Left hindlimb (tissue), 1 donor: Measurements from ENCODE around the gene CBLN3.

ENCODE experiments used
- DNase-seq: peaks from one replicate; pipeline ENCODE4 v3.0.0-alpha.2; 2018

CBLN3 gene

DNA sequence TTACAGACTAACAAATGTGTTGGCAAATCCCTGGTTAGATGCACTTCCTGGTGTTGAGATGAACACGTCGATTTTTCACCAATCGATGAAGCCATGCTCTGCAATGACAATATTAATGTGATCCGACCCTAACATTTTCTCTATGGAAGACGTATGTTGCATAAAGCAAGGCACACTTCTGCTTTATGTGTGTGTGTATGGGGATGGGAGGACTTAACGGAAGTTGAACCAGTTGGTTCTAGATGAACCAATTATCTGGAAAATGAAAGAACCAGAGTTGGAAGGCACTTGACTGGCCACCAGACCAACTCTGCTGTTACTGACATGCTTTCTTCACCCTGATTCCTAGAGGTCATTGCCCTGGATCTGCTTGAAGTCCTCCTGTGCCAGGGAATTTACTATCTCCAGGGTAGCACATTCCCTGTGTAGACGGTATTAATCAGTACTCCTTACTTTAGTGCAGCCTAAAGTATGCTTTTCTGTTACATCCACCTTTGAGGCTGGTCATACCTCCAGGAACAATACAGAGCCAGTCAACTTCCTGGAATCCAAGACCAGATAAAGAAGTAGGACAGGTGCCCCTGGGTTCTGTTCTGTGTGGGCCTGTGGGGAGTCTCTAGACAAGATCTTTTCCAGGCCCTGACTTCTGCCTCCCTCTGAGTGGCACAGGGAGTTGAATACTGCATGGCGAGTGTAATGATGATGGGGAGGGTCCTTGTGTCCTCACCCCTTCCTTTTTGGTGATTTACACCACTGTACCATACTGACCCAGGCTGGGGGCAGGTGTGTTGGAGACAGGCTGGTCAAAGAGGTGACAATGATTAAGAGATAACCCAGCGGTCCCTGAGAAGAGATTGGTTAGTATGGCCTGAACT, 9.0 kb upstream of the CBLN3 start:
- no peak for DNase-seq

DNA sequence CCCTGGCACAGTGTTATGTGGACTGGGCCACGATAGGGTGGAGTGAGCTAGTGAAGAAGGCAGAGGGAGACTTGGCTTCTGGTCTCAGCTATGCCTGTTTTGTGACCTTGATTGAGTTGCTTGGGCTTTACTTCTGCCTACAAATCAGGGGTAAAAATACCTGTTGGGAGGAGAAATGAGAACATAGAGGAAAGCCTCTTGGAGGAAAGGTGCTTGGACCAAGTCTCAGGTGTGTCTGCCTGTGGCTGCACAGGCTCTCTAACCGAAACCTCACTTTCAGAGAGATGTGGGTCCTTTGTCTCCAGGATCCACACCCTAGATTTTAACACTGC, 8.2 kb upstream of the CBLN3 start:
- no peak for DNase-seq

DNA sequence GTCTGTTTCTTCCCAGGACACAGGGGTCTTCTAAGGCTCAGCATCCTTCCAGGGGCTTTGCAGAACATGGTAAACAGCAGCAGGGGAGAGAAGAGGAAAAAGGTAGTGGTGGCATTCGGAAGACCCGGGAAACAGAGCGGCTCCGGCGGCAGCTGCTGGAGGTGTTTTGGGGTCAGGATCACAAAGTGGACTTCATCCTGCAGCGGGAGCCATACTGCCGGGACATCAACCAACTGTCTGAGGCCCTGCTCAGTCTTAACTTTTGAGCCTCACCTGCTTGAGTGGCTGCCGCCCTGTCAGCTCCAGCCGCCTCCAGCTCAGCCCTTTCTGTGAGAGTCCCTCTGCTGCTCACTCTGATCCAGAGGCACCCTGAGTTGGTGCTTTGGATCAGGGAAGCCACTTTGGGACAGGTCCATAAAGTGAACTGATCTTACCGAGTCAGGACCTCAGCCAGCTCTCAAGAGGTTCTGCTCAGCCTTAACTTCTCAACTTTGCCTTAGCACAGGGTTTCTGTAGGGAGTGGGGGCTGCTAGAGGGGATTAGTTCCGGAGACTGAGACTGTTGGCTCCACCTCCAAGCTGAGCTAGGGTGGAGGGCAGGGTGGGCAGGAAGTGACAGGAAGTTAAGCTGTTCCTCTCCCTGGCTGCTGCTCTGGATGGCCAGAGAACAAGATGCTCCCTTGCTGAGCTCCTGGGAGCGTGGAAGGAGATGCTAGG, 7.7 kb upstream of the CBLN3 start:
- DNase-seq, result no peak

DNA sequence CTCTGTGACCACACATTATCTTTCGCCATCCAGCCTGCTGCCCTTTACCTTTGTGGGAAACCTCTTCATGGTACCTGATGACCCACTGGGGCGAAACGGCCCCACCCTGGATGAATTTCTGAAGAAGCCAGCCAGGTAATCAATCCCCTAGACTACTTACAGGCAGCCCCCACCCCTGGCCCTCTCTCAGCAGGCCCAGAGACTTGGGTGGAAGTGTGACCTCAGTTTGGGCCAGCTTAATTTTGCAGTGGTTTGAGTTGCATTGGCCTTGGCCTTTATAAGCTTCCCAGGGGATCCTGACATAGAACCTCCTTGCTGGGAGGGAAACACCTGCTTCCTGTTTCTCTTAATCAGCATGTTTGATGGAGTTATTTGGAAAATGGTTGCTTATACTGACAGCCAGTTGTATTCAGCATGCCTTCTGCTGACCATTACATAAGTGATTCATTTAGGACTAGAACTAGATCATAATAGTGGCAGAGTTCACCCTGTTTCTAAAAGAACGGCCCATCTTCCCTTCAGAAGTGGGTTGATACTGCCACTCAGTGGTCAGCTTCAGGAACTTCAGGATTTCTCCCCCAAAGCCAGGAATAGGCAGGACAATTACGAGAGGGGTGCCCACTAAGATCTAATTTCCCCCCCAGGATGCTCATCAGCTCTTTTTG, 7.0 kb upstream of the CBLN3 start:
- DNase-seq, result peak; percentile 71

DNA sequence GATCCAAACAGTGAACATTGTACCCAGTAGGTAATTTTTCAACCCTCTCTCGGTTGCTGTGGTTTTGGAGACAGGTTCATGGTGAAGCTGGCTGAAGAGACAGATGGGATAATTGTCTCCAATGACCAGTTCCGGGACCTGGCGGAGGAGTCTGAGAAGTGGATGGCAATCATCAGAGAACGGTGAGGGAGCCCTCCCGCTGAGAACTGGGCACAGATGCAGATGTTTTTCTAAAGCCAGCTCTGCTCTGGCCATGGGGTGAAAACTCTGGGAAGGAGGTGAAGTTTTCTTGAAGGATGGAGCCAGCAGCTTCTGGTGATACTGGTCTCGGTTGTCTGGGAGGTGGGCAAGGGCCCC, 6.5 kb upstream of the CBLN3 start:
- no peak for DNase-seq

DNA sequence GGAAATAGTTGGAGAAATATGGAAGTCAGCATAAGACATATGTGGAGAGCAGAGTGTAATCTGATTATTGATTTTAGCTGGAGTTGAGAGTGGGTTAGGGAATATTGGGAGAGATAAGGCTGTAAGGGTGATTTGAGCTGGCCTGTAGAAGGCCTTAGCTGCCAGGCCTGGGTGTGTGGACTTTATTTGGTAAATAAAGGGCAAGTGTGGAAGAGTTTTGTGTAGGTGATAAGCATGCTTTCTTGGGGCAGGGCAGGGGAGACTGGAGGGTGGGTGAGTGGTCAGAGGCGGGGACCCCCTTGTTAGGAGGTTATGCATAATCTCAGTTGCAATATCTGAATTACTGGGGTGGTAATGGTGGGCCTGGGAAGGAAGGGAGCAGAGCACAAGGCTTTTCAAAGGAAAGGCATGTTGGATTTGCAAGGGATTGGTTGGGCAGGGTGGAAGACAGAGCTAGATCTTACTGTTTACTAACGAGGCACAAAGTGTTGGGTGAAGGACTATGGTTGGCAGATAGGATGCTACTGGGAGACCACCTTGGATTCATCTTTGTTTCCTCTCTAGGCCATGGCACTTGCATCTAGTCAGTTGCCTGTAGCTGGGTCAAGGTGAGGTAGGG, 5.8 kb upstream of the CBLN3 start:
- no peak for DNase-seq

DNA sequence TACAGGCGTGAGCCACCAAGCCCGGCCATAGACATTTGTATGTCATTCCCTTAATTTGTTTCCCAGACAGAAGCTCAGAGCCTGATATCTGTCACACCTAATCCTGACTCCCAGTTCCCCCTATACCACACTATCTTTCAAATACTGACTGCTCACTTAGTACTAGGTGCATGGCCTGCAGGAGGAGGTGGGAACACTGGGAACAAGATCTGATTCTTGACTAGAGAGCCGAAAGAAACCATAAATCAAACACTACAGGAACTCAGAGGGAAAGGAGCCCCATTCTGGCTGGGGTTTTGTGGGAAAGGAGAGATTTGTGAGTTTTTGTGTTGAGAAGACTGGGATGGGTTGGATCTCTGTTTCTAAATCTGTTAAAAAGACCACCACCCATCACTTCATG, 5.2 kb upstream of the CBLN3 start:
- DNase-seq, result no peak

DNA sequence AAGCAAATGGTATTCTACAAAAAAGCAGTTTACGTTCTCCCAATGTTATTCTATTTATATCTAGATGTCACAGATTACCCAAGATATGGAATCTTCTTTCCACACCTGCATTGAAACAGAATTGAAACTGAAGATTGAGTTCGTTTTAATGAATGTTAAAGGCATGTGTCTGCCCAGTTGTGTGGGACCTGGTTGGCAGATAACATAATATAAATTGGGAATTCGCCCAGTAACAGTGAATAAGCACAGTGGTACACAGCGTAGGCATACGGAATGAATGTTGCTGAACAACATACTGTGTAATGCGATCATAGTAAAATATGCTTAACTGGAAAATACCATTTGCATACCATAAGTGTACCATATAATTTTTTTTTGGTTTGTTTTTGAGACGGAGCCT, 4.6 kb upstream of the CBLN3 start:
- no peak for DNase-seq

DNA sequence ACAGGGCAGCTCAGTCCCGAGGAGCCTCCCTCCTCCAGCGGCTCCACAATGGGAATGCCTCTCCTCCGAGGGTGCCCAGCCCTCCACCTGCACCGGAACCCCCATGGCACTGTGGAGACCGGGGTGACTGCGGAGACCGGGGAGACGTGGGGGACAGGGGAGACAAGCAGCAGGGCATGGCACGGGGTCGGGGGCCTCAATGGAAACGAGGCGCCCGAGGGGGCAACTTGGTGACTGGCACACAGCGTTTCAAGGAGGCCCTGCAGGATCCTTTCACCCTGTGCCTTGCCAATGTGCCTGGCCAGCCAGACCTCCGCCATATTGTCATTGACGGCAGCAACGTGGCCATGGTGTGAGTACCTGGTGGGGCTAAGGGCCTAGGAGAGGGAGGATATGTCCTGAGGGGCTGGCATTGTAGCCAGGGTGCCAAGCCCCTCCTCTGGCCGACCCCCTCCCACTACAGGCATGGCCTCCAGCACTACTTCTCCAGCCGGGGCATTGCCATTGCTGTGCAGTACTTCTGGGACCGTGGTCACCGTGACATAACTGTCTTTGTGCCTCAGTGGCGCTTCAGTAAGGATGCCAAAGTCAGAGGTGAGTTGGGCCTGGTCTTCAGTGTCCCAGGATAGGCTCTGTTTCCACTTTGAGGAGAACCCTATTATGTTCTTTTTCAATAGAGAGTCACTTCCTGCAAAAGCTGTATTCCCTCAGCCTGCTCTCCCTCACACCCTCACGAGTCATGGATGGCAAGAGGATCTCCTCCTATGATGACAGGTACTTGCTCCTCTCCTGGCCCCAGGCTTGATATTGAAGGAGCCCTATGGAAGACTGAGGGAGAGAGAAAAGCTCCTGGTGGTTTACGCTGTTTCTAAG, 3.0 kb upstream of the CBLN3 start:
- no peak for DNase-seq

DNA sequence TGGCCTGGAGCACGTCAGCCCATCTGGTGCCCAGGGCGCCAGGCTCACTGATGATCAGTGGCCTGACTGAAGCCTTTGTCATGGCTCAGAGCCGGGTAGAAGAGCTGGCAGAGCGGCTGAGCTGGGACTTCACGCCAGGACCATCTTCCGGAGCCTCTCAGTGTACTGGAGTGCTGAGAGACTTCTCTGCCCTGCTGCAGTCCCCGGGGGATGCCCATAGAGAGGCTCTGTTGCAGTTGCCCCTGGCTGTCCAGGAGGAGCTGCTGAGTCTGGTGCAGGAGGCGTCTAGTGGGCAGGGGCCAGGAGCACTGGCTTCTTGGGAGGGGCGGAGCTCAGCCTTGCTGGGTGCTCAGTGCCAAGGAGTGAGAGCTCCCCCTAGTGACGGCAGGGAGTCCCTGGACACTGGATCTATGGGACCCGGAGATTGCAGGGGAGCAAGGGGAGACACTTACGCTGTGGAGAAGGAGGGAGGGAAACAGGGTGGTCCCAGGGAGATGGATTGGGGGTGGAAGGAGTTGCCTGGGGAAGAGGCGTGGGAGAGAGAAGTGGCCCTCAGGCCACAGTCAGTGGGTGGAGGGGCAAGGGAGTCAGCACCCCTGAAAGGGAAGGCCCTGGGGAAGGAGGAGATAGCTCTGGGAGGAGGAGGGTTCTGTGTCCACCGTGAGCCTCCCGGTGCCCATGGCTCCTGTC, 2.2 kb upstream of the CBLN3 start:
- peak; percentile 90 for DNase-seq

DNA sequence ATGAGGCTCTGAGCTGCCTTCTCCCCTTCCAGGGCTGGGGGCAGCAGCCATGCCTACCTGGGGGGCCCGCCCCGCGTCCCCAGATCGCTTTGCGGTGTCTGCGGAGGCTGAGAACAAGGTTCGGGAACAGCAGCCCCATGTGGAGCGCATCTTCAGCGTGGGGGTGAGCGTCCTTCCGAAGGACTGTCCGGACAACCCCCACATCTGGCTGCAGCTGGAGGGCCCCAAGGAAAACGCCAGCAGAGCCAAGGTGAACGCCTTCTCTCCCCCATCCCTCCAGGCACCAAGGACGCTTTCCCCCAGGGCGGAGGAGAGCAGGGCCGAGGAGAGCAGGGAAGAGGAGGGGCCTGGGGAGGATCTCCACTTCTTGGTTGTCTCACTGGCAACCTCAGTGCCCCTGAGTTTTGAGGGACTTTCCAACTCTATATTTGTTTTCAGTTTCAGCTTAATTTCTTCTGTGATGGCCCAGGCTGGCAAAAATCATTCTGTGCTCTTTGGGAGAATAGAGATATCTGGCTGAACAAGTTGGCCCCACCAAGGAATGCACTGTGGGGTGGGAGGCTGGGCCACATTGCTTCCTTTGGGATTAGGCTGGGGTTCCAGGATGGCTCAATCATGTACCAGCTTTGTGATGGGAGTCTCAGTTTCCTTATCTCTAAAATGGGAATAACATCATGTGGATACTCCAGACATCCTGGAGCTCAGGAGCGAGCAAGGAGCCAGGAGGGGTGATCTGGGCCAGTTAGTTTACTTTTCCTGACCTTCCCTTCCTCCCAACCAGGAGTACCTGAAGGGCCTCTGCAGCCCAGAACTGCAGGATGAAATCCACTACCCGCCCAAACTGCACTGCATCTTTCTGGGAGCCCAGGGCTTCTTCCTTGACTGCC, 1.5 kb upstream of the CBLN3 start:
- DNase-seq, result peak; percentile 66

DNA sequence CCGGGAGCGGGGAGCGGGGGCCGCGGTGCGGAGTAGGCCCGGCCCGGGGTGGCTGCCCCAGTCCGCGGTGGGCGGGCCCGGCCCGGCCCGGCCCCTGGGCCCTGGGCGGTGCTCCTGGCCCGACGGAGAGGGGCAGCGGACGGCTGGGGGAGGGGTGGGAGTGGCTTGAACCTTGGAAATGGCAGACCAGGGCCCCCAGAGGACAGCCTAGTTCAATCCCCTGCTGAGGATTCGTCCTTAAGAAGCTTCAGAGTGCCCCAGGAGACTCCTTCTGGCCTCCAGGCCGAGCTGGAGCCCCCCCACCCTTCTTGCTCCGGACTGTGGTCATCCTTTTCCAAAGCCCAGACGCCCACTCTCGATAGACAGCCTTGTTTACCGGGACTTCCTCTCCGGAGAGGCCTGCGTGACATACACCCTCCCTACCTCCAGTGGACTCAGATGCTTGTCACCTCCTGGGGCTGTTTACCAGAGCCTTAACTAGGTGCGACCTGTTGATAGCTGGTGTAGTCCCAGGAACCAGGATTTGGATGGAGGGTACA, 744 bp upstream of the CBLN3 start:
- peak; percentile 91 for DNase-seq

DNA sequence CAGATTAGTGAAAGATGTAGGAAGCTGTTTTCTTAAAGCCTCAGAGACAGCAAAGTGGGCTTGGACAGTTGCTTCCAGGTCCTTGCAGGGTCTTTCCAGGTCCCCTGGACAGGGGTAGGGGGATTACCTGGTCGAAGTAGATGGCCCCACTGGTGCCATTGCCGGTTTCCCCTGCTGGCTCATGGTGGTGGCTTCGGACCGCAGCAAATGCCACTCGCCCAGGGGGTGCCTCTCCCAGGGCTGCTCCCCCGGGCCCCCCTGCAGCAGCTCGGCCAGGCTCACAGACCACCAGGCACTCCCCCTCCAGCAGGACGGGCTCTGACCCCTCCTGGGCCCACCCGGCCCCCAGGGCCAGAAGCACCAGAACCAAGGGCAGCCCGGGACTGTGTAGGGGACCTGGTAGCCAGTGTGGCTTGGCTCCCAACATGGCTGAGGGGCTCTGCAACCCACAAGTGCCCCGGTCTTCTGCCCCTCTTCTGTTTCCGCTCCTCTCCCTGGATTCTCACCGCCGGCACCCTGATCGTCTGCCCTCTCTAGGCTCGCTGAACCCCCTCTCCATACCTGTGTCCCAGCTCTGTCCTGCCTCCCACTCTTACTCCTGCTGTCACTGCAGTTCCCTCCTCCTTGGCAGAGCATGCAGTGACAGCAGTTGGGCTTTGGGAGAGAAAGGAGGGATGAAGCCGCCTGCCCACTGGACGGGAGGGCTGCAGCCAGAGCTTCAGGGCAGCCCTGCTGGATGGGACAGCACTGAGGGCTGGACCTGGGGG, 657 bp downstream of the CBLN3 start:
- DNase-seq, result peak; percentile 53

DNA sequence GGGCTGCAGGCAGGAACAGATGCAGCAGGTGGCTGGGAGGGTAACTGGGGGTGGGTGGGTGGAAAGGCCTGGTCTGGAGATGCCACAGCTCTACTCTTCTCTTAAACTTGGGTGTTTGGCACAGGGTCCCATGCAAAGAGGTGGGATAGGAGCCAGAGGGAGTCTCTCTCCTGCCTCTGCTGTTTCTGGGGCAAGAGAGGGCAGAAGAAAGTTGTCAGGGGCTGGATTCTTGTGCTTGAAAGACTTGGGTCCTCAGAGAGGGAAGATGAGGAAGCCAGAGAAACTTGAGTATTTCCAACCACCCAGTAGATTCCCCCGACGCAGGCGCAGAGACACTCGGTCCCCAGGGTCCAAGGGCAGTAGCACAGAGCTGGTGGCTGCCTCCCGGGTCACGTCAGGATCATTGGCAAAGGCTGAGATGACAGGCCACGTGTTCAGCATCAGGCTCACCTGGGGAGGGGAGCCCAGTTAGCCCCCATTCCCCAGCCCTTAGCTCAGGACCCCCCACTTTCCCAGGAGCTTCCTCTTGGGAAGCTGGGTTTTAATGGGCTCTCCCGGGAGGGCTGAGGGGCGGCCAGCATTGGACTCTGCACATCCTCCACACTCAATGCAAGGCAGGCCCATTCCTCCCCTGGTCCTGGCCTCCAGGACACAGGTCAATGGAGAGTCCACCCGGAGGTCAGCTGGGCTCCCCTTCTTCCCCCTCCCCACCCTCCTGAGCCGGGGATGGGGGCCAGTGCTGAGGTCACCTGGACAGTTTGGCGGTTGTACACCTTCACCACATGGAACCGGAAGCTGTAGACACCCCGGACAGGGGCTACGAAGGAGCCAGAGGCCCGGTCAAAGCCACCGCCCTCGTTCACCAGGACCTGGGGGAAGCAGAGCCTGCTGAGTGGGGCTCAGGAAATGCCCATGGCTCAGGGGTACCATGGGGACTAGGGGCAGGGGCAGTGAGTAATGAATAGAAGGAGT, 1.6 kb downstream of the CBLN3 start:
- peak; percentile 40 for DNase-seq

DNA sequence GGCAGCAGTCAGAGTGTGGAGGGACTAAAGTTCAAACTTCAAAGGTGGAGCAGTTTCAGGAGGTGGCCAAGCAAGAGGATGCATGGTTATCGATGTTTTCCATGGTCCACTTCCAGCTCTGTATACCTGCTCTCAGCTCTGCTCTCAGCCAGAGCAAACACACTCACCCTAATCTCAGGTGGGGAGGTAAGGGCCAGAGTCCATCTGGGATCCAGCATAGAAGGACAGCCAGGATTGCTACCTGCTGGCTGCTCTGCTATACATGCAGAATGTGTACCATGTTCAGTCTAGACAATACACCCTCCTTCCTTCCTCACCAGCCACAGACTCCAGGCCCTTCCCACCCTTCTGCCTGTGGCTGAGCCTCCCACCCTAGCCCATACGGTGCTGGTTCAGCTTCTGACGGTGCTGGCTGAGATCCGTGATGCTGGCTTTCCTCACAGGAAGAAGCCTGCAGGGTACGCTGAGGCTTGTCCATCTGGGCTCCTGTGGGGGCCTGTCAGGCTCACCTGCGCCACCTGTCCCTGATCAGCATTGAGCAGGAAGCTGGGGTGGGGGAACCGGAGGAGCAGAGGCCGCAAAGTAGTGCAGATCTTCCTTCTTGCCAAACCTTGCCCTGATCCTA, 2.4 kb downstream of the CBLN3 start:
- DNase-seq, result no peak

DNA sequence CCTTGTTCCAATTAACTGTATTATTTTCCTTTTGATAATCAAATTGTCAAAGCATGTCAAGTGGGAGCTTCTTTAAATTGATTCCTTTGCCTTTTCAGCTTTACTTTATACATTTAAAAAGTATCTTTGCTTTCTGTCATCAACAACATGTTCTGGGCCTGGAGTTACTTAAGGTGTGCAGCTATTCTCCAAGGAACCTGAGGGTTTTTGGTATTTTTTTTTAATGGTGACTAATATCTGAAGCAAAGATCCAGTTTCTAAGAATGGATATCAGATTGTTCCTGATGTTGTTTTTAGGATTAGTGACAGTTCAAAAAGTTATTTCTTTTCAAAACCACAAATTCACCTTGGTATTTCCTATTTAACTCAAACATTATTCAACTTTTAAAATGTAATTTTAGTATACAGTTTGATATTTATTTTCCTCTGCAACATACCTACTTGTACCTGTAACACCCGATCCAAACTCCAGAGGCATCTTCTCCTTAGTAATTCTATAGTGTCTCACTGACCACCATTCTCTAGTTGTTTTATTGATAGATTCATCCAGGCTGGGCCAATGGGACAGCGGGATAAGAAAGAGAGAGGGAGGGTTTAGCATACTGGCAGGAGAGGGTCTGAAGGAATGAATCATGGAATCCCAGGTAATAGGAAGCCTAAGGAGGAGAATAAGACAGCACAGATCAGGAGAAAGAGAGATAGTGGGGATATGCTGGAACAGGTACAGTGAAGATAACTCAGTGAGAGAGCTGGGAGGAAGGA, 3.1 kb downstream of the CBLN3 start:
- DNase-seq, result no peak

DNA sequence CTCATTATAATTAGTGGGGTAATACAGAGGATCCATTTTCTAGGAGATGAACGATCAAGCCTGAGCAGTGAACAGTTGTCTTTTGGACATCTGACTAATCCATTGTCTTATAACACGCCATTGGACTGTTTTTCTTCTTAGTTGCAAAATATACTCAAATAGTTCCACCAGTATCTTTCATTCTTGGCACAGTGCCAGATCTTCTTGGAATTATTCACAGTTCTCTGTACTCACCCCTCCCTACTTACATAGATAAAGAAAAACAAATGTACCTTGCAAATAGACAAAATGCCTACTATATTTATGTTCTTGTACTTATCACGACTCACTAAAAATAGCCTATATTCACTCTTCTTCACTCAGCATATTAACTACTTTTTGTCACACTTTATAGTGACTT, 3.8 kb downstream of the CBLN3 start:
- no peak for DNase-seq
